ENCODE measurements around the gene SHQ1. TPM values are rescaled to one million over a fixed set of nuclear protein-coding genes. Genes with fewer than 3 reads are reported as not detected.

Gene SHQ1
- total RNA-seq, 2 experiments from 2014 or later: 9.4 to 13.1 TPM

GRCh38 chr3:72768006-72768441 is 80.2 kb downstream of the SHQ1 start:
- no peaks in the 10 kb centered on the region for H3K27me3 Mint-ChIP-seq
- ChIA-PET CTCF (no interaction called here), POLR2A (interaction anchor here (0.6 kb wide), 1 partner anchor 53 kb away, joined by 3 read pairs; no protein-coding TSS in a partner anchor)
- H3K9me3 ChIP-seq (ENCODE audit: control insufficient read depth in 1 of 2, insufficient read depth in 1 of 2, low read length in 2 of 2): no peaks in the 10 kb centered on the region
- DNase-seq (no peak), ATAC-seq (ENCODE audit: poor library complexity) (no peak)
- peaks cover 26% of the 10 kb centered on the region for H3K4me1 Mint-ChIP-seq (ENCODE audit: low read depth)
- H3K36me3 Mint-ChIP-seq (ENCODE audit: low read depth): peaks cover 32% of the 10 kb centered on the region
- no peak for TF ChIP-seq CTCF (IDR thresholded peaks at IDR 0.05)
- no peak overlapping the region for H3K27ac Mint-ChIP-seq
- peaks cover 2% of the 10 kb centered on the region for H3K36me3 ChIP-seq (ENCODE audit: insufficient read depth, low read length)
- H3K27me3 ChIP-seq (ENCODE audit: control insufficient read depth in 1 of 2, insufficient read depth in 2 of 2, low read length in 2 of 2): no peaks in the 10 kb centered on the region
- no peak overlapping the region for H3K4me3 Mint-ChIP-seq
- intact Hi-C loops (cut with DNase I, micrococcal nuclease): loop anchor here in 1 of 2 experiments (5.0 to 10.0 kb wide), 2 partner anchors 34 to 227 kb away; partner anchors contain the start of gene PPP4R2
- H3K27ac ChIP-seq (ENCODE audit: low read depth in 1 of 2, low read length in 2 of 2): no peak overlapping the region
- H3K9me3 Mint-ChIP-seq: no peaks in the 10 kb centered on the region
- no peaks in the 10 kb centered on the region for H3K4me1 ChIP-seq (ENCODE audit: insufficient read depth, low read length)
- H3K4me3 ChIP-seq (ENCODE audit: low read length): no peak overlapping the region

- Mint-ChIP-seq H3K36me3 (ENCODE audit: low read depth) (peaks cover 32% of the 10 kb centered on the region), H3K27me3 (no peaks in the 10 kb centered on the region), H3K4me1 (ENCODE audit: low read depth) (peaks cover 34% of the 10 kb centered on the region), H3K27ac (no peak overlapping the region), H3K4me3 (no peak overlapping the region), H3K9me3 (no peaks in the 10 kb centered on the region)
- intact Hi-C loops (cut with DNase I, micrococcal nuclease): loop anchor here in 1 of 2 experiments (5.0 to 10.0 kb wide), 2 partner anchors 35 to 228 kb away; partner anchors contain the start of gene PPP4R2
- Histone ChIP-seq H3K9me3 (ENCODE audit: control insufficient read depth in 1 of 2, insufficient read depth in 1 of 2, low read length in 2 of 2) (no peaks in the 10 kb centered on the region), H3K36me3 (ENCODE audit: insufficient read depth, low read length) (no peaks in the 10 kb centered on the region), H3K27me3 (ENCODE audit: control insufficient read depth in 1 of 2, insufficient read depth in 2 of 2, low read length in 2 of 2) (no peaks in the 10 kb centered on the region), H3K4me1 (ENCODE audit: insufficient read depth, low read length) (no peaks in the 10 kb centered on the region), H3K27ac (ENCODE audit: low read depth in 1 of 2, low read length in 2 of 2) (no peak overlapping the region), H3K4me3 (ENCODE audit: low read length) (no peak overlapping the region)
- ATAC-seq (ENCODE audit: poor library complexity) (no peak), DNase-seq (no peak)
- ChIA-PET POLR2A (interaction anchor here (0.6 to 2.1 kb wide), 2 partner anchors 28 to 234 kb away, joined by 3 to 7 read pairs; no protein-coding TSS in a partner anchor), CTCF (no interaction called here)
- no peak for TF ChIP-seq CTCF (IDR thresholded peaks at IDR 0.05)
Observed at GRCh38 chr3:72766866-72767265, 81.4 kb downstream of the SHQ1 start.

DNA sequence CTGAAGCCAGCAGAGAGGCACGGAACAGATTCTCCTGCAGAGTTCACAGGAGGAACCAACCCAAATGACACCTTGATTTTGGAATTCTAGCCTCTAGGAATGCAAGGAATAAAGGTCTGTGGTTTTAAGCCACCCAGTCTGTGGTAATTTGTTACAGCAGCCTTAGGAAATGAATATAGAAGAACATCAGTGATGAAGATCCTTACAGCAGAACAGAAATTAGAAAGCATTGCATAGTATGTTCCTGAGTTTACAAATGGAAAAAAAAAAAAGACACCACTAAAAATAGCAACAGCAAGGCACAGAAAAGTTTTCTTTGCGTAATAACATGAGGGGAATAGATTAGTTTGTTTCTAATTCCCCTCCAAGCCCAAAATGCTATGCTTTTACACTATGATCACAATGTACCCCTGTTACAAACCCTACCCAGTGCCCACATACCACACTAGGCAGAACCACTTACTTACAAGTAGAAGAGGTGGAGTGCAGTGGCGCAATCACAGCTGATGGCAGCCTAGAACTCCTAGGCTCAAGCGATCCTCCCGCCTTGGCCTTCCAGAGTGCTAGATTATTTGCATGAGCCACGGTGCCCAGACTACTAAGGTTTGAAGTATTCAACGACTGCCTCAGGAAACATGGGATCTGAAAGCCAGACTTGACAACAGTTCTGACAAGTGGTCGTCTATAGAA is 84.3 kb downstream of the SHQ1 start:
- Mint-ChIP-seq H3K9me3 (no peaks in the 10 kb centered on the region), H3K27me3 (no peaks in the 10 kb centered on the region), H3K36me3 (ENCODE audit: low read depth) (peaks cover 30% of the 10 kb centered on the region), H3K4me3 (no peak overlapping the region), H3K4me1 (ENCODE audit: low read depth) (peaks cover 57% of the 10 kb centered on the region), H3K27ac (peak overlapping the region; percentile 40)
- ATAC-seq (ENCODE audit: poor library complexity) (no peak), DNase-seq (no peak)
- Histone ChIP-seq H3K9me3 (ENCODE audit: control insufficient read depth in 1 of 2, insufficient read depth in 1 of 2, low read length in 2 of 2) (no peaks in the 10 kb centered on the region), H3K4me1 (ENCODE audit: insufficient read depth, low read length) (peaks cover 3% of the 10 kb centered on the region), H3K4me3 (ENCODE audit: low read length) (no peak overlapping the region), H3K27ac (ENCODE audit: low read depth in 1 of 2, low read length in 2 of 2) (no peak overlapping the region), H3K27me3 (ENCODE audit: control insufficient read depth in 1 of 2, insufficient read depth in 2 of 2, low read length in 2 of 2) (no peaks in the 10 kb centered on the region), H3K36me3 (ENCODE audit: insufficient read depth, low read length) (no peaks in the 10 kb centered on the region)
- TF ChIP-seq CTCF (IDR thresholded peaks at IDR 0.05): no peak
- intact Hi-C loops (cut with DNase I, micrococcal nuclease): loop anchor here in 1 of 2 experiments (10.0 kb wide), 1 partner anchor 231 kb away; the partner anchor contains the start of gene PPP4R2
- CTCF ChIA-PET: interaction anchor here (0.7 kb wide), 1 partner anchor 22 kb away, joined by 3 read pairs; no protein-coding TSS in a partner anchor
- POLR2A ChIA-PET: no interaction called here
